GM10847 (cell line): Measurements from ENCODE around the gene GFOD2.

Experiments
- POLR2A ChIP-seq: IDR thresholded peaks from 2 replicates; pipeline ENCODE4 v1.6.1; 2011; ENCODE audit not compliant: insufficient read length; ENCODE audit errors: extremely low read depth

Gene GFOD2

GRCh38 chr16:67723151-67723910 lies 4.2 kb upstream of the GFOD2 start:
- TF ChIP-seq POLR2A = no peak

GRCh38 chr16:67720236-67720635 lies 1.1 kb upstream of the GFOD2 start:
- no peak for TF ChIP-seq POLR2A

GRCh38 chr16:67719778-67720144 lies 645 bp upstream of the GFOD2 start:
- no peak for TF ChIP-seq POLR2A

- TF ChIP-seq POLR2A = no peak
These were observed 458 bp downstream of the GFOD2 start for GRCh38 chr16:67718668-67719047.

- no peak for TF ChIP-seq POLR2A
These were observed 3.0 kb downstream of the GFOD2 start for GRCh38 chr16:67716097-67716496.

- no peak for TF ChIP-seq POLR2A
These were observed 4.6 kb downstream of the GFOD2 start for GRCh38 chr16:67714522-67714921.

GRCh38 chr16:67713647-67714273 lies 5.4 kb downstream of the GFOD2 start:
- no peak for TF ChIP-seq POLR2A

- no peak for TF ChIP-seq POLR2A
These were observed 8.5 kb downstream of the GFOD2 start for GRCh38 chr16:67710607-67711006.

GRCh38 chr16:67709050-67709449 lies 10.1 kb downstream of the GFOD2 start:
- TF ChIP-seq POLR2A = no peak

GRCh38 chr16:67708368-67708771 lies 10.7 kb downstream of the GFOD2 start:
- TF ChIP-seq POLR2A = no peak

GRCh38 chr16:67707790-67708189 lies 11.3 kb downstream of the GFOD2 start:
- TF ChIP-seq POLR2A = no peak

GRCh38 chr16:67707210-67707609 lies 11.9 kb downstream of the GFOD2 start:
- no peak for TF ChIP-seq POLR2A

GRCh38 chr16:67704110-67704509 lies 15.0 kb downstream of the GFOD2 start:
- no peak for TF ChIP-seq POLR2A

GRCh38 chr16:67703626-67704025 lies 15.5 kb downstream of the GFOD2 start:
- no peak for TF ChIP-seq POLR2A

- TF ChIP-seq POLR2A = no peak
These were observed 17.0 kb downstream of the GFOD2 start for GRCh38 chr16:67702130-67702529.

GRCh38 chr16:67701420-67701819 lies 17.7 kb downstream of the GFOD2 start:
- TF ChIP-seq POLR2A = no peak

- TF ChIP-seq POLR2A = no peak
These were observed 19.9 kb downstream of the GFOD2 start for GRCh38 chr16:67699265-67699664.
